Dermis blood vessel endothelial cell (primary cell): ENCODE data around the gene PRSS48. TPM values are rescaled to one million over a fixed set of nuclear protein-coding genes. Genes with fewer than 3 reads are reported as not detected.
A peak's percentile ranks its signal among the peaks of the same experiment; 100 is the strongest.
"Not testable (repeated sequence)": the region's sequence is repeated elsewhere in the genome, so short reads cannot be mapped to it uniquely, and the experiment has no call there.

Source experiments
- DNase-seq: peaks from one replicate; pipeline ENCODE4 v3.0.0; 2010
- total RNA-seq: library from RNA; depleted of rRNA; stranded (reverse); fragments of >200 nt; gene quantifications from 2 replicates; pipeline ENCODE4 v1.2.3, GENCODE V29; 2014

Gene PRSS48
- not detected in 2 replicates for total RNA-seq

- peak; percentile 83 for DNase-seq
Measured at GRCh38 chr4:151276787-151277562, at the start of gene PRSS48. PRSS48 (plus strand) TSS chr4:151277161; CDS start chr4:151277173, 12 bp downstream.

GRCh38 chr4:151227172-151227571 is 49.8 kb upstream of the PRSS48 start:
- DNase-seq: no peak

- DNase-seq: peak; percentile 99
Measured at GRCh38 chr4:151227731-151228130, 49.2 kb upstream of the PRSS48 start.

- DNase-seq: peak; percentile 83
Measured at GRCh38 chr4:151228189-151229119, 48.5 kb upstream of the PRSS48 start.

- no peak for DNase-seq
Measured at GRCh38 chr4:151231915-151232595, 44.9 kb upstream of the PRSS48 start.

GRCh38 chr4:151233600-151233999 is 43.4 kb upstream of the PRSS48 start:
- DNase-seq: no peak

- not testable (repeated sequence) for DNase-seq
Measured at GRCh38 chr4:151235373-151235772, 41.6 kb upstream of the PRSS48 start.

- no peak for DNase-seq
Measured at GRCh38 chr4:151236036-151236435, 40.9 kb upstream of the PRSS48 start.

- DNase-seq: peak; percentile 57
Measured at GRCh38 chr4:151238477-151238876, 38.5 kb upstream of the PRSS48 start.

- DNase-seq: no peak
Measured at GRCh38 chr4:151239608-151240007, 37.4 kb upstream of the PRSS48 start.

GRCh38 chr4:151242305-151242704 is 34.7 kb upstream of the PRSS48 start:
- DNase-seq: no peak

GRCh38 chr4:151246742-151247141 is 30.2 kb upstream of the PRSS48 start:
- no peak for DNase-seq

GRCh38 chr4:151247395-151247794 is 29.6 kb upstream of the PRSS48 start:
- no peak for DNase-seq

- no peak for DNase-seq
Measured at GRCh38 chr4:151248519-151248918, 28.4 kb upstream of the PRSS48 start.

- no peak for DNase-seq
Measured at GRCh38 chr4:151250706-151251105, 26.3 kb upstream of the PRSS48 start.

- DNase-seq: peak; percentile 45
Measured at GRCh38 chr4:151251603-151252304, 25.2 kb upstream of the PRSS48 start.

GRCh38 chr4:151255226-151255625 is 21.7 kb upstream of the PRSS48 start:
- DNase-seq: not testable (repeated sequence)

- DNase-seq: not testable (repeated sequence)
Measured at GRCh38 chr4:151255680-151256079, 21.3 kb upstream of the PRSS48 start.

GRCh38 chr4:151256134-151256533 is 20.8 kb upstream of the PRSS48 start:
- peak; percentile 25 for DNase-seq

- no peak for DNase-seq
Measured at GRCh38 chr4:151257704-151258103, 19.3 kb upstream of the PRSS48 start.

GRCh38 chr4:151259752-151260151 is 17.2 kb upstream of the PRSS48 start:
- no peak for DNase-seq

GRCh38 chr4:151260526-151260925 is 16.4 kb upstream of the PRSS48 start:
- no peak for DNase-seq
